Raji (cell line): ENCODE measurements around the gene GRM7.

Experiments
- POLR2A ChIP-seq: IDR thresholded peaks from 2 replicates; pipeline ENCODE4 v1.6.1; 2011; ENCODE audit warnings: low read depth, low read length, control low read depth; ENCODE audit not compliant: insufficient read depth

The GRM7 gene

GRCh38 chr3:7498715-7499114, 637.8 kb downstream of the GRM7 start:
- no peak for TF ChIP-seq POLR2A

DNA sequence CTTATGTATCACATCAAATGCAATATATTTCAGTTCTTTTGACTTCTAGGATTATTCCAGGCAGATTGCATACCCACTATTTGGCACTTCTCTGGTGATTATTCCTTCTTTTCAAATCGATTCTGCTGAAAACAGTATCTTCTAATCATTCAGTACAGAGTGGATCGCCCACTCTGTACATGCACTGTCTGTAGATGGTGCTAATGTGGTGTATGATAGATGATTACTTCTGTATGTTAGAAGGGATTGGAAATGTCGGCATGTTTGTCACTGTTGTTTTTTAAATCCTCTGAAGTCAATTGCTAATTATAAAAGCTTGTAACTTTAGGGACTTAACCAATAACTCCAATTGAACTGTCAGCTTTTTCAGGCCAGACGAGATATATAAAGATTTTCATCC, 642.5 kb downstream of the GRM7 start:
- TF ChIP-seq POLR2A: no peak

- TF ChIP-seq POLR2A: no peak
These were observed 644.2 kb downstream of the GRM7 start for GRCh38 chr3:7504886-7505775.

GRCh38 chr3:7506606-7507180, 645.8 kb downstream of the GRM7 start:
- no peak for TF ChIP-seq POLR2A

DNA sequence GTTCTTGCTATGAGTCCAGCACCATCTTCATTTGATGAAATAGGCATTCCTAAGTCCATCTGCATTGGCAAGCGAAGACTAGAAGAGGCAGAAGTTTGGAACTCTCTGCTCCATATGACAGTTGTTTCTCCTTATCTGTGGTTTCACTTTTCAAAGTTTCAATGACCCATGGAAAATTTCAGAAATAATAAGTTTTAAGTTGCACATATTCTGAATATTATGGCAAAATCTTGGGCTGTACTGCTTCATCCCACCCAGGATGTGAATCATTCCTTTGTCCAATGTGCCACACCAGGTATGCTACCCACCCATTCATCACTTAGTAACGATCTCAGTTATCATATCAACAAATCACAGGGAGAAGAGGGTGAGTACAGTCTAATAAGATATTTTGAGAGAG, 647.9 kb downstream of the GRM7 start:
- TF ChIP-seq POLR2A: no peak

DNA sequence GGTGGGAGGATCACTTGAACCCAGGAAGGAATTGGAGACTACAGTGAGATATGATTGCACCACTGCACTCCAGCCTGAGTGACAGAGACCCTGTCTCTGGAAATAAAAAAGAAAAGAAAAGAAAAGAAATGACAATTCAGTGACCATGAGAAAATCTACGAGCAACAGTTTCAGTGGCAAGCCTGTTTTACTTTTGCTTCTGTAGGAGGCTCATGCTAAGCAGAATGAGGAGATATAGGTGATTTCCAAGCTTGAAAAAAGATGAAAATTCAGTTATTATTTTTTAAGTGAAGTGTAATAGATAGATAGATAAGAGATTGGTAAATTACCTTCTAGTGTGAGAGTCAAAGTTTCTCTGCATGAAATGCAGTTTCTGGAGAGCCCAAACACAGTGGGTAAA, 651.1 kb downstream of the GRM7 start:
- no peak for TF ChIP-seq POLR2A

DNA sequence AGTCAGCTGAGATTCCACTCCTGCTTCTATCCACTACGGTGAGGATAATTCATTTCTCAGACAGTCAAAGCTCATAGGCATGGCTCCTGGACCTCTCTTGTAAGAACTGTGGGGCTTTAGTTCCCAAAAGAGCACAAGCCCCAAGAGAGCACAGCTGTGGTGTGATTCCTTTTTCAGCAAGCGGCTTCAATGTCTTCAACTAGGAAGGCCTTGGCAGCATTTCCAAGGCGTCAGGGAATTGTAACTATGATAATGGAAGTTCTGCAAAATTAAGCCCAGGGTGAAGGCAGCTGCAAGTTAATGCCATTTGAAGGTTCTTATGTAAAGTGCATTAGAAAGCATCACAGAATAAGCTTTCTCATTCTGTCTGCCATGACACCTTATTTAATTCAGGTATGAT, 657.1 kb downstream of the GRM7 start:
- TF ChIP-seq POLR2A: no peak

DNA sequence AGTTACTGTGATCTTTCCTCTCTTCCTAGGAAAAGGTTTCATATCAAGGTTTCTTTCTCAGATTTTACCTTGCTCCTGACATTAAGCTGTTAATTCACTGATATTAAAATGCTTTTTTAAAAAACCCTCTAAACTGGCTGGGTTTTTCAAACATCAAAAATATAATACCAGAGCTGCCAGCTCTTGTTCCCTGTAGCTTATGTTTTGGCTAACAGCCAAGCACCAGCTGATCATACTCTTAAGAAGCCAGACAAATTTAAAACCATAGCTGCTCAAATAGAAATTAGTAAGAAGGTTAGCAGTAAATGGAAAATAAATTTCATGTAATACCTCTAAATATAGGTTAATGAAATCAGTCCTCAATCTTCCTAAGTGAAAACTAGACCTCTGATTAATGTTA, 657.5 kb downstream of the GRM7 start:
- no peak for TF ChIP-seq POLR2A

DNA sequence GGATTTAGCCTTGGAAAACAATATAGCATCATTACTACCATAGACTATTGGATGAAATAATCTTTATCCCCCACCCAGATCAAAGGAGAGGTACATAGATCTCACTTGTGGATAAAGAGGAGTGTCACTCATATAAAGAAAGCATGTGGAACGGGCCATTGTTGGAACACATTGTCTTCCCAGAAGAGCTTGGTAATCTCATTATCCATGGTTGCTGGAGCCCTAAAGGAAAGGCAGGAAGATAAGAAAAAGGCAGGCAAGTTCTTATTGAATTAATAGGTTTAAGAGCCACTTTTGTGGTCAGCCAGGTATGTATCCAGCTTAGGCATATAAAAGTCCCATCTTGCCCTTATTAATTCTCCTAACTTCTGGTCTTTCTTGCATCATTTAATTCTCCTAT, 659.1 kb downstream of the GRM7 start:
- no peak for TF ChIP-seq POLR2A

- no peak for TF ChIP-seq POLR2A
These were observed 659.7 kb downstream of the GRM7 start for GRCh38 chr3:7520593-7520992.

DNA sequence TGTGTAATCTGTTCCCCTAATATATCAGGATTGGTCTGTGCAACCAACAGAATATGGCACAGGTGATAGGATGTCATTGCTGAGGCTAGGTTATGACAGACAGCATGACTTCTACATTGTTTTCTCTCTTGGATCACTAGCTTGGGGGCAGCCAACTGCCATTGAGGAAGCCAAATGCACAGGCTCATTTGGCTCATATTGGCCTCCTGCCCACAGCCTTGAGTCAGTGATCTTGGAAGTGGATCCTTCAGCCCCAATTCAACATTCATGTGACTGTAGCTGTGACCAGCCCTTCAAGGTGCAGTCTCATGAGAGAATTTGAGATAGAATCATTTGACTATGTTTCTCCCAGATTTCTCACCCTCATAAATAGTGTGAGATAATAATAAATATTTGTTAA, 675.6 kb downstream of the GRM7 start:
- TF ChIP-seq POLR2A: no peak

DNA sequence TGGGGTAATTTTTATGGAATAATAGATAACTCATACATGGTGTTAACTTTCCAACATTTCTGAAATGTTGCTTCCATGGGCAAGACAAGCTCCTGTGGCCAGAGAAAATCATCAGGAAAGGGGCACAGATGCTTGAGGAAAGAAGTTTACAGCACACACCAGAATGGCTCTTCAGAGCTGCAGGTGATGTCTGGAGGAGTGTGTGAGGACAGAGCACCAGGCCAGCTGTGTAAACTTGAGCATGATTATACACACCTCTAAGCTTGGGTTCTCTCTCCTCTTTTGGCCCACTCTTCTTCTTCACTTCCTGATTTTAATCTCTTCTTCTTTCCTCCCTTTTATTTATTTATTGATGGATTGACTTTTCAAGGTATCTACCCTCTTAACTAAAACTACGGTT, 676.0 kb downstream of the GRM7 start:
- TF ChIP-seq POLR2A: no peak

DNA sequence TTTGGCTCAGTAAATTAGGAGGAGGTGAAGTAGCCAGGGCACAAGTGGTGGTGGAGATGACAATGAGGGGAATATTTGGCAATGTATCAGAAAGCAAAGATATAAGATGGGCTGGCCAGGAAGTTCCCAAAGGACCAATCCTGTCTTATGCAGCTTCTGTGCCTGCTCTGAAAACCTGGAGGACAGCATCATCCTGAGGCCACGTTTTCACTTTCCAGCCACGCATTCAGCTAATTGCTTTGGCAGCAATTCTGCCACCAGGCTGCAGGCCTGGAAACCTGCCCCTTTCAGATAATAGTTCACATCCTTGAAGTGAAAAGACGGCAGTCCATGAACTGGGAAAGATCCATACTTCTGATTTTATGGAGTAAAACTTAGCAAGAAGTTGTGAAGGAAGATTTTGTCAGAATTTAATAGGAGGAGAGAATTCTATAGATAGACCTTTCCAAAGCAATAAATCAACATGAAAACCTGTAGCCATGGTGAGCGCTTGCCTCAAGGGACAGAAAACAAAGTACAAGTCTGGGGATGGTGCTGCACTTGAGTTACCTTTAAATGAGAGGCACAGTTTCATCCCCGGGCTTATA, 682.5 kb downstream of the GRM7 start:
- no peak for TF ChIP-seq POLR2A

GRCh38 chr3:7545334-7545733, 684.4 kb downstream of the GRM7 start:
- no peak for TF ChIP-seq POLR2A

- TF ChIP-seq POLR2A: no peak
These were observed 685.3 kb downstream of the GRM7 start for GRCh38 chr3:7546253-7546652.

DNA sequence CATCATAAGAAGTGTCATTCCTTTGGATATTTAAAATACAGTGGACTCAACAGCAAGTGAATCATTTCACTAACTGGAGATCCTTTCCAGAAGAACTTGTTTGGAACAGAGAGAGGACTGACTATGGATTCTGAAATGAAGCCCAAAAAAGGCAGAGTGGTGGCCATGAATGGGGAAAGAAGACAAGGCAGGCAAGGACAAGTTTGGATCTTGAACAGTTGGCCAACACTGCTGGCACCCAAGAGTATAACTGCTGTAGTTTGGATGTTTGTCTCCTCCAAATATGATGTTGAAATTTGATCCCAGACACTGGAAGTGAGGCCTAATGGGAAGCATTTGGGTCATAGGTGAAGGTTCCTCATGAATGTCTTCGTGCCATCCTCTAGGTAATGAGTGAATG, 686.9 kb downstream of the GRM7 start:
- no peak for TF ChIP-seq POLR2A

- no peak for TF ChIP-seq POLR2A
These were observed 702.0 kb downstream of the GRM7 start for GRCh38 chr3:7562892-7563291.

DNA sequence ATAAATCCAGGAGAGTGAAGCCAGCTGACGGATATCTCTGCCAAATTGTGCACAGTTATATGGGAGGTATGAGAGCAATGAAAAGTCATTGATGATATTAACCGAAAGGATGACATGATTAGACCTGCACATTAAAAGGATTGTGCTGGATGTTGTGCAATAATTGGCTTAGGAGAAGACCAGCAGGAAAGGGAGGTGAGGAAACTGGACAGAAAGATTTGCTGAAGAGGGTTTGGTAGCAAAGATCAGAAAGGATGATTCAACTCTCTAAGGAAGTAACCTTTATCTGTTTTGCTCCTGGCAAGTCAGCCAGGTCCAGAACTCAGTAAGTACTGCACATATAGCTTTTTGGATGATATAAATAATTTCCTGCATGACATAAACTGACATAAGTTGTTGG, 704.7 kb downstream of the GRM7 start:
- no peak for TF ChIP-seq POLR2A
